Measurements from ENCODE around the gene TINAGL1.

TINAGL1 gene

GRCh38 chr1:31568895-31569595 lies 7.3 kb upstream of the TINAGL1 start:
- Histone ChIP-seq H3K4me1 (ENCODE audit: low read length) (no peaks in the 10 kb centered on the region), H3K4me2 (ENCODE audit: low read depth, low read length) (no peak overlapping the region), H3K9me3 (replicated peaks; ENCODE audit: insufficient read depth, low read length) (no peaks in the 10 kb centered on the region), H3K36me3 (replicated peaks; ENCODE audit: insufficient read depth, low read length) (no peaks in the 10 kb centered on the region), H3K4me3 (ENCODE audit: low read length) (no peak overlapping the region), H3F3A (ENCODE audit: insufficient read depth, low read length) (no peaks in the 10 kb centered on the region), H3K79me2 (ENCODE audit: low read length) (no peaks in the 10 kb centered on the region), H3K9me2 (replicated peaks; ENCODE audit: insufficient read depth, low read length) (no peaks in the 10 kb centered on the region), H3K27me3 (replicated peaks; ENCODE audit: insufficient read depth, low read length) (no peaks in the 10 kb centered on the region; the same call in 1 of the 2 replicates), H4K20me1 (ENCODE audit: insufficient read depth, low read length) (no peaks in the 10 kb centered on the region), H2AFZ (ENCODE audit: low read length) (no peak overlapping the region), H3K9ac (ENCODE audit: low read length) (no peak overlapping the region), H3K27ac (ENCODE audit: low read length) (no peak overlapping the region)
- DNase-seq, result no peak
- TF ChIP-seq EZH2 (optimal IDR thresholded peaks at IDR 0.05; ENCODE audit: low read depth, low read length) (no peak), CTCF (IDR thresholded peaks at IDR 0.05; ENCODE audit: low read length) (no peak), EZH2phosphoT487 (IDR thresholded peaks at IDR 0.05; ENCODE audit: low read length) (no peak)

GRCh38 chr1:31569596-31570173 lies 6.6 kb upstream of the TINAGL1 start:
- H3K9me3 ChIP-seq (replicated peaks; ENCODE audit: insufficient read depth, low read length), result no peaks in the 10 kb centered on the region
- no peak overlapping the region for H3K27ac ChIP-seq (ENCODE audit: low read length)
- H2AFZ ChIP-seq (ENCODE audit: low read length), result no peak overlapping the region
- H4K20me1 ChIP-seq (ENCODE audit: insufficient read depth, low read length), result no peaks in the 10 kb centered on the region
- no peaks in the 10 kb centered on the region for H3K4me1 ChIP-seq (ENCODE audit: low read length)
- TF ChIP-seq EZH2 (optimal IDR thresholded peaks at IDR 0.05; ENCODE audit: low read depth, low read length) (no peak), EZH2phosphoT487 (IDR thresholded peaks at IDR 0.05; ENCODE audit: low read length) (no peak), CTCF (IDR thresholded peaks at IDR 0.05; ENCODE audit: low read length) (no peak)
- DNase-seq, result no peak
- H3K4me2 ChIP-seq (ENCODE audit: low read depth, low read length), result no peak overlapping the region
- no peaks in the 10 kb centered on the region for H3K36me3 ChIP-seq (replicated peaks; ENCODE audit: insufficient read depth, low read length)
- no peak overlapping the region for H3K9ac ChIP-seq (ENCODE audit: low read length)
- no peak overlapping the region for H3K4me3 ChIP-seq (ENCODE audit: low read length)
- H3F3A ChIP-seq (ENCODE audit: insufficient read depth, low read length), result no peaks in the 10 kb centered on the region
- H3K9me2 ChIP-seq (replicated peaks; ENCODE audit: insufficient read depth, low read length), result no peaks in the 10 kb centered on the region
- H3K27me3 ChIP-seq (replicated peaks; ENCODE audit: insufficient read depth, low read length), result no peaks in the 10 kb centered on the region; the same call in 1 of the 2 replicates
- no peaks in the 10 kb centered on the region for H3K79me2 ChIP-seq (ENCODE audit: low read length)

GRCh38 chr1:31570228-31570627 lies 6.1 kb upstream of the TINAGL1 start:
- Histone ChIP-seq H3K9me2 (replicated peaks; ENCODE audit: insufficient read depth, low read length) (no peaks in the 10 kb centered on the region), H3F3A (ENCODE audit: insufficient read depth, low read length) (no peaks in the 10 kb centered on the region), H3K27me3 (replicated peaks; ENCODE audit: insufficient read depth, low read length) (no peaks in the 10 kb centered on the region; the same call in 1 of the 2 replicates), H3K4me1 (ENCODE audit: low read length) (no peaks in the 10 kb centered on the region), H3K27ac (ENCODE audit: low read length) (no peak overlapping the region), H4K20me1 (ENCODE audit: insufficient read depth, low read length) (no peaks in the 10 kb centered on the region), H3K4me2 (ENCODE audit: low read depth, low read length) (no peak overlapping the region), H3K36me3 (replicated peaks; ENCODE audit: insufficient read depth, low read length) (no peaks in the 10 kb centered on the region), H3K79me2 (ENCODE audit: low read length) (no peaks in the 10 kb centered on the region), H2AFZ (ENCODE audit: low read length) (no peak overlapping the region), H3K9me3 (replicated peaks; ENCODE audit: insufficient read depth, low read length) (no peaks in the 10 kb centered on the region), H3K9ac (ENCODE audit: low read length) (no peak overlapping the region), H3K4me3 (ENCODE audit: low read length) (no peak overlapping the region)
- no peak for TF ChIP-seq CTCF (IDR thresholded peaks at IDR 0.05; ENCODE audit: low read length)
- TF ChIP-seq EZH2phosphoT487 (IDR thresholded peaks at IDR 0.05; ENCODE audit: low read length), result no peak
- no peak for TF ChIP-seq EZH2 (optimal IDR thresholded peaks at IDR 0.05; ENCODE audit: low read depth, low read length)
- DNase-seq, result no peak
